Fibroblast of skin of abdomen (primary cell): ENCODE measurements around the gene LPAR3.
A peak's percentile ranks its signal among the peaks of the same experiment; 100 is the strongest.

Source experiments
- DNase-seq: peaks from one replicate; pipeline ENCODE4 v3.0.0-alpha.2; 2013

Gene LPAR3

GRCh38 chr1:84855691-84856630, 37.0 kb downstream of the LPAR3 start:
- no peak for DNase-seq

GRCh38 chr1:84855168-84855567, 37.8 kb downstream of the LPAR3 start:
- peak; percentile 21 for DNase-seq

DNA sequence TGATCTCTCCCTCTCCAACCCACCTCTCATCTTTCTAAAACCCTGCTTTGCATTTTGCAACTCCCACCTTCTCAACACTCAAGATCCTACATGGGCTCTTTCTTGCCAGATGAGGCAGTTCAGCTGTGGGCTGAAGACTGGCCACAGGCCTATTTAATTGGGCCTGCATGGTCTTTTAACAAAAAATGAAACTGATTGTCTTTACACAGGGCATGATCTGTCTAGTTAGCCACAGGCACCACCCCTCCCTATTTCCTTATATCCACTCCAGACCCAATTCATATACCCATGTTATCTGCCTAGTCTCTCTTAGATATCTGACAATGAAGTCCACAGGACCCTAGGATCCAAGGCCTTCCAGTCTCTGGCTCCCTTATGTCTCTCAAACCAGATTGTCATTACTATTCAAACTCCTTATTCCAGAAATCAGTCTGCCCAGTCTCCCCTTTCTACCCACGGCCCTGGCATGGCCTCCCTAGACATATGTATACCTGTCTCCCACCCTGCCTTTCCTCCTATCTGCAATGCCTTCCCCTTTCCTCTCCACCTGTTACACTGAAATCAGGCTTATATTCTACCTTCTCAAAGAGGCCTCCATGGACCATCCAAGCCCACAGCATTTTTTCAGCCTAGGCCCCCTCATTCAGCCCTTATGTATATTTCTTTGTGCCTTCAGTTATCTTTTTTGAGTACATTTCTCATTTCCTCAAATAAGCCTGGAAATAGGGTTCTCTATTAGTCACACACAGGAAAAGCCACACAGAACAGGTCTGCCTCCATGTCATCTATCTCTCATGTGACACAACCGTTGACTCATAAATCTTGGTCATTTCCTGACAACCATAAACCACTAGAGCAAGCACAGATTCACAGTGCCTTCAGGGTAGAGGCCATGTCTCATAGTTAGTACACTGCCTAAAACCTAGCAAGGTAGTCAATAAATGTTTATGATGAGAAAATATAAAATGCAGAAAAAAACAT, 39.0 kb downstream of the LPAR3 start:
- peak; percentile 71 for DNase-seq

- peak; percentile 89 for DNase-seq
These were observed 41.2 kb downstream of the LPAR3 start for GRCh38 chr1:84851839-84852238.

DNA sequence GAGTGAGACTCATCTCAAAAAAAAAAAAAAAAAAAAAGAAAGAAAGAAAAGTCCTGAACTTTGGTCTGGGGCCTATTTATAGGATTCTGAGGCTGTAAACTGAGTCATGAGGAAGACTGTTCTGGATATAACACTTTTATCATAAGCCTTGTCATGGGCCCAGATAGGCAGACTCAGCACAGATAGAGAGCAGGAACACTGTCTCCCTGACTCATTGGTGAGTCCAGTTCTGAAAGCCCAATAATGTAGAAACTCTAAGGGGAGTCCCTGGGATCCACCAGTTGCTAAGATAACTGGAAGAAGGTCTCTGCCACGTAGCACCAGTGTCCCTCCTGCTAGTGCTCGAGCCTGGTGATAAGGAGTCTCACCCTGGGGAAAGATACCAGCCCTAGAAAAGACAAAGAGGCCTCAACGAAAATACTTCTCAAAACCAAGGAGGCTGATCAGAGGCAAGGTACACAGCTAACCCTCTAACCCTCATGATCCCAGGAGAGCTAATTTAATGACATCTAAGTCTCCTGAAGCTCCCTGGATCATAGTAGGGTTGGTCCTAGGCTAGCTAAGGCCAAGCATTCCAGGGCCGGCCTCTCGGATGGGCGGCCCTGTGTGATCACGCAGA, 43.5 kb downstream of the LPAR3 start:
- DNase-seq: no peak

- peak; percentile 93 for DNase-seq
These were observed 45.5 kb downstream of the LPAR3 start for GRCh38 chr1:84847253-84848250.

DNA sequence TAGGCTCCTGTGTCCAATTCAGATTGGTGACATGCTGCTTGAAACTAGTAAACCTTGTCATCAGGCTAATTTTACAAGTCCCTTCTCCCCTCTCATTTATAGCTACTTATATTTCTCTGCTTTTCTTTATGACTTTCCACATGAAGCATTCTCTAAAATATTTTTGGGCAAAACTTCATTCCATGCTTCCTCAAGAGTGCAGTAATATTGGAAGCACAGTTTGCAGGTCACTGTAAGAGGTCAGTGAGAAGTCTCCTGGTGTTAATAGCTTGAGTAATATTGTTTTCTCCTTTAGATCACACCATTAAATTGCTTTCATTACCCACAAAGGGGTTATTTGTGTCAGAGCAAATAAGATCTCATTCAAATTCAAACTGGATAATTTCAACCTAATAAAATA, 46.6 kb downstream of the LPAR3 start:
- DNase-seq: no peak

- no peak for DNase-seq
These were observed 47.6 kb downstream of the LPAR3 start for GRCh38 chr1:84845357-84845756.

DNA sequence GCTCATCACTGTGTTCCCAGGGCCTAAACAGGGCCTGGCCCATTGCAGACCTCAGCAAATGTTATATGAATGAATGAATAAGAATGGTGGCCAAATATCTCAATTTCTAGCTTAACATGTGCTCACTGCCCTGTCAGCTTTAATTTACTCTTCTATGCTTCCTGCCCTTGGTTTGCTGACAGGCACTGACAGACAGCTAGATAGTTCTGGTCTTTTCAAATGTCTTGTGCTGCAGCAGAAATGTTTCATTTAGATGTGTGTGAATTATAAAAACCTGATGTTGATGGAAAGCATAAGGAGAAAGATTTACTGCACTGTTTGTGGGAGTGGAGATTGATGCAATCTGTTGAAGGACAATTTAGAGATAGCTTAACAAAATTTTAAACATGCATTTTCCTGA, 48.9 kb downstream of the LPAR3 start:
- no peak for DNase-seq

DNA sequence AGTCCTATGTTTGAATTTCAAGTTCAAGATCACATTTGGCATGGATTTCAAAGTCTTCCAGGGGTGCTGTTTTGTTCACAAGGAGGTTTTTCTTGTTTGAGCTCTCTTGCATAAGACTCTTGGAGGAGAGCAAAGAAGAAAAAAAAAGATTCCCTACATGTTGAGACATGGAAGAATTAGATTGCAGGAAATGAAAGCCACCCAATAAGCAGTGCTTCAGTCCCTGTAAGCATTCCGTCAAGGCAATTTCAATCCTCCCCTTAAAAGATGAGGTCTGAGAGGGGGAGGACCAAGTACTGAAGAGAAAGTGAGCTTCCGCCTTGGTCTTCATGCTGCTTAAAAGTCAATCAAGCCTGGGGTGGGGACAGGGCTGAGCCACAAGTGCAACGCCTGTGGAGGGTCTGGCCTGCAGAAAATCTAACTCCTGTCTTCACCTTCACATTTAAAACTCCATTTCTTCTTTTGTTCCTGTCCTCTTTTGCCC, 50.2 kb downstream of the LPAR3 start:
- no peak for DNase-seq

DNA sequence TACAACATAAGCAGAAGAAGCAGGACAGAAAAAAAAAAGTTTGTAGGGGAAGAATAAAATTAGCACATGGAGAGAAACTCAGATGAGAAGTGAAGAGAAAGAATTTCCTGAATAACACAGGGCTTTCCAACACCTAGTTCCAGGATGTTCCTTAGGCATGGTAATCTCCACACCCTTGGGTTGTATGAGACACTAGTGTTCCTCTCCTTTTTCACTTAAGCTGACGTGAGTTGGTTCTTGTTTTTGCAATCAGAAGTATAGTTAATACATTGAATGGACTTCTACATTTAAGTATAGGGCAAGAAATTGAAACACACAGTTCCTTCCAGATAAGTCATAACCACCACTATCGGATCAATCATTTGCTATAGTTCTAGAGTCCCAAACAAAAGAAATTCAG, 51.0 kb downstream of the LPAR3 start:
- no peak for DNase-seq

DNA sequence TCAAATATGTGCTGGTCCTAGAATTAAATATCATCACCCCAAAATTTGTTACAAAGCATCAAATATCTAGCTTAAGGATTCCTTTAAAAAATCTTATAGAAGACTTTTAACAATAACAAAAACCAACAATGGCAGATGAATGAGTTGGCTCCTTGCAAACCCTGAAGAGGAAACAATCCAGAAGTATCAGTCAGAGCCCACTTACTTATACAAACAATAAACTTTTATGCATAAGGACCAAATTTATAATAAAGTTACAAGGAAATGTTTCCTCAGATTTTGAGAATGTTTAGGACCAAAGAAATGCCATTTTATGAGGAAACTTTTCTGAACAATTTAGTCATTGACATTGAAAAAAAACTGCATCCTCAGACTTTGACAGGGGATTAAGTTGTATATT, 52.7 kb downstream of the LPAR3 start:
- DNase-seq: no peak

DNA sequence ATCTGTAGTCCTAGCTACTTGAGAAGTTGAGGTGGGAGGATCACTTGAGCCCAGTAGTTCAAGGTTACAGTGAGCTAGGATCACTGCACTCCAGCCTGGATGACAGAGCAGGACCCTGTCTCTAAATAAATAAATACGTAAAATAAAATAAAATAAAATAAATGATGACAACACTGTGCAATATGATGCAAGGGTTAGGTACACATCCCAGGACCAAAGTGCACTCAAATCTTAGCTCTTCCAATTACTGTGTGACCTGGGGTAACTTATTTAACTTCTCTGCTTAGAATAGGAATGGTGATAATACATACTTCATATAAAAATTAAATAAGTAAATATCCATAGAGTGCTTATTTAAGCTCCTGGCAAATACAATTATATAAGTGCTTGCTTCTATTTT, 53.5 kb downstream of the LPAR3 start:
- no peak for DNase-seq

DNA sequence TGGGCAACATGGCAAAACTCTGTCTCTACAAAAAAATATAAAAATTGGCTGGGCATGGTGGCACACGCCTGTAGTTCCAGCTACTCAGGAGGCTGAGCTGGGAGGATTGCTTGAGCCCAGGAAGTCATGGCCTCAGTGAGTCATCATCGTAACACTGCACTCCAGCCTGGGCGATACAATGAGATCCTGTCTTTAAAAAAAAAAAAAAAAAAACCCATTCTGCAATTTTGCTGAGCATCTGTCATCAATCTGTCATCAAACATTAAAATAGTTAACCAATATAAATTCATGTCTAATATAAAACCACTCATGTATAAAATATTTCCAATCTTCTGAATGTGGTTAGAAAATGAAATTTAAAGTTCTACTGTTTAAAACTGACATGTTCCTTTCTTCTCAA, 56.9 kb downstream of the LPAR3 start:
- peak; percentile 72 for DNase-seq

GRCh38 chr1:84835169-84835568, 57.8 kb downstream of the LPAR3 start:
- no peak for DNase-seq

DNA sequence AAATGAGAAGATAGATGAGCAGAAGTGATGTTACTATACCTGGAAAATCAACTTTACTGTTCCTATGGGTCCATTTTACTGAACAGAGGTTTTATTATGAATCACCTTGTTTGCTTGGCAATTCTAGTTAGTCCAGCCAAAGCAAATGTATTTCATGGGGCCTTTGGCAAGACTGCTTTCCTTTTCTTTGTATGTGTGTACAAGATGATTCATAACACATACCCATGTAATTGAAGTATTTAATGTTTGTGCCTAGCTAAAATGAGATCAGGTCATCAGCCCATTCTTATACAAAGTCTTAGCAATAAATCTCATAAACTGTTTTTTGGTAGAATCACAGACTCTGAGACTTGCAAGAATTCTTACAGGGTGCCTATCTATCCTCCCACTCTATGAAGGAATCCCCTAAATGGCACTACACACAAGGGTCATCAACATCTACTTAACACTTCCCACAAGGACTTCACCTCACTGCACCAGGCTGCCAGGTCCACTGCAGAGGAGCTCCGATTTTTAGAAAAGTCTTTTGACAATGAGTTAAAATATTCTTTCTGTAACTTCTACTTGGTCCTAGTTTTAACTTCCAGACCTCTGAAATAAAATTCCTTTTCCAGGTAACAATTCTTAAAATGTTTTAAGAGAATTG, 58.5 kb downstream of the LPAR3 start:
- peak; percentile 49 for DNase-seq

- no peak for DNase-seq
These were observed 59.8 kb downstream of the LPAR3 start for GRCh38 chr1:84833194-84833593.

DNA sequence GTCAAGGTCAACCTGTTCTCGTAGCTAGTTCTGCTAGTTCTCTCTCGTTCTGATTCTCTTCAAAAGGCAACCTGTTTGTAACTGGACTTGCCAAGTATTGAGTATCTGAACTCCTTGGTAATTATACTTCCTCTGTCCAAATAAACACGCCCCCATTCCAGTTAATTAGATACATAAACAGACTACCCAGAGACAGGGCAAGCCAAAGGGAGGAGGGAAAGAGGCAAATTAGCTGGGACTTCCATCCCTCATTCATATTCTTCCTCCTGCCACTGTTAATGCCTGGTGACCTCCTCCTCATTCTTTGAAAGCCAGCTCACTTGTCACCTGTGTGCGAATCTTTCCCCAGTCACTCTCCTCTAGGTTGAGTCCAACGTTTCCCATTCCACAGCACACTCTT, 62.9 kb downstream of the LPAR3 start:
- no peak for DNase-seq

DNA sequence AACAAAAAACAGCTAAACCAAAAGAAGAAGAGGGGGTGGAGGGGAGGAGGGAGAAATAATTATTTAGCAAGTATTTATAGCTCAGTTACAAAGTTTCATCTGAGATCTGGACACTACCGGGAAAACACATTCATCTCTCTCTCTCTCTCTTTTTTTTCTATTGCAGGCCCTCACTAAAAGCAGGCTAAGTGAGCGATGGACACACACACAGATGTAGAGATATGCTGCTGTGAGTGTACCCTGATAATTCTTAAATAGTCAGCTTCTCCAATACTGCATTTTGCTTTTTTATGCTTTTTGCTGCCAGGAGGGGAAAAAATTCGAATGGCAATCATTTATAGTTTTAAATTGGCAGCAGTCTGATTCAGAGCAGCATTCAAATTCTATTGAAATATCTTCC, 65.0 kb downstream of the LPAR3 start:
- DNase-seq: no peak

DNA sequence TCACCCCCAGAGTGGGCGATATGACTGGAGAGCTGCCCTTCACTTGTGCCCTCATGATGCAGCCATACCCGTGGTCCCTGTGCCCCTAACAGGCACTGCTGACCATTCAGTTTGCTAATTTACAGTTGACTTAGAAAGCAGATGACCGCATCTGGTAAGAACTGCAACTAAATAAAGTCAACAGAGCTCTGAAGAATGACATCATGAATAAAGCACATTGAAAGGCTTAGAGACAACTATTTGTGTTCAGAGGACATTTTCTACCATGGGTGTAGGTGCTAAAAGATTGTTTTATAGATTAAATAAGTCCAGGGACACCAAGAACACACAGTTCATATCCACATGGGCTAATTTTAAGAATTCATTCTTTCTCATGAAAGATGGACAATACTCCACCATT, 65.5 kb downstream of the LPAR3 start:
- no peak for DNase-seq

GRCh38 chr1:84825161-84825560, 67.8 kb downstream of the LPAR3 start:
- DNase-seq: no peak
